ENCODE measurements around the gene ALK.

- TF ChIP-seq CTCF (IDR thresholded peaks at IDR 0.05) = no peak
- TF ChIP-seq POLR2A (IDR thresholded peaks at IDR 0.05) = no peak
Measured at GRCh38 chr2:29187926-29188325, 733.5 kb downstream of the ALK start.
